ENCODE data around the gene PTPRZ1.

Gene PTPRZ1

DNA sequence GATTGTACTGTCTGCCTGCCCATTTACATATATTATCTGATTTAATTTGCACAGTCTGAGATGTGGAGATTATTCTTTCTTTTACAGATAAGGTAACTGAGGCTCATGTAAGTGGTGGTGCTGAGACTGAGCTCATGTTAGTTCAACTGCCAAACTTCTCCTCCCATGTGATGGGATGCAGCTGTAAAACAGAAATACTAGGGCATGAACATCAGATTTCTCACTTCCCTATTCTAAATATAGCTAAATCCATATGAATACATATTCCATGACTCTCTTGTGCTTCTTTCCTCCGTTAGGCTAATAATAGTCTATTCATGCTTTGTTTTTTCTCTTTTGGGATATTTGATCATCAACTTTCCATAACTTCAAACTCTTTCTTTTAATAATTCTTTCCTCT, 84.7 kb downstream of the PTPRZ1 start:
- DNase-seq = no peak

DNA sequence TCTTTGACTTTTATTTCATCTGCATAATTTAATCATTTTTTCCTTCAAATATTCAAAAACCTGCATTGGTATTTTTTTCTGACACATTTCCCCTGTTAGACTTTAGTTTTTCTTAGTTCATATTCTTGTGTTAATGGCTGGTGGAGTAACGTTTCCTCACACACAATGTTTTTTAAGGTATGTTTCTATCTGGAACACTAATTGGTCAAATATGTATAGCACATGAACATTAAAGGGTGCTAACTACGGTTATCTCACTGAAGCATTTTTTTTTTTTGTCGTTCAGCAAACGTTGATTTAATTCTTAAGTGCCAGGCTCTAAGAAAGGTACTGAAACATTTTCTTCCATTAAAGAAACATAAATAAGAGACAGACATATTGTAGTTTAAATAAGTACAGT, 87.7 kb downstream of the PTPRZ1 start:
- no peak for DNase-seq

DNA sequence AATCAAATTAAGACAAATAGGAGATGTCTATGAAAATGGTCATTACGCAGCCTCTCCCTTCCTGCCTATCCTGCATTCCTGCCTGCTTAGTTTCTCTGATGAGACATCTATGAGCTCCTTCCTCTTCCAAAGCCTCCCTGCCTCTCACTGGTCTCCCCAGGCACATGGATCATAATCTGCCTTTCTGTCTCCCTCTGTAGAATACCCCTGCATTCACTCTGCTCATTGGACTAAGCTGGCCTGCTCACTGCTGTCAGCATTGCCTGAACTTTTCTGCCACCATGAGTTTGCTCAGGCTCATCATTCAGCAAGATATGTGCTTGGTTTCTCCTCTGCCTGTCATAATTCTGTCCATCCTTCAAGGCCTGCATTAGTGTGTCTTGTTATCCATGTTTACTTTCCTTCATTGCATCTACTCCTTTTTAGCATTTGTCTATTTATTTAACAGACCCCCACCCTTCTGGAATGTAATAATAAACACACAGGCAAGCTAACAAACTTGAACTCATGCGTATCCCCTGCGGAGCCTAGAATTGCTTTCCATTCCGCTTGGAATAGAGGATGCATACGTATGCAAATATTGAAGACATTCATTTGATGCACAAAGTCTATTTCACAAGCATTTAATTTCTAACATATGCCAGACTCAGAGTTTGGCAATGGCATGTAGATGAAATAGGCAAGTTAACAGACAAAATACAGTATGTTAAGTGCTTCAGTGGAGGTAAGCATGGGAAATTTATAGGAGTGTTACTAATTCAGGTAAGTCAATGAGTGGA, 88.3 kb downstream of the PTPRZ1 start:
- DNase-seq = no peak

DNA sequence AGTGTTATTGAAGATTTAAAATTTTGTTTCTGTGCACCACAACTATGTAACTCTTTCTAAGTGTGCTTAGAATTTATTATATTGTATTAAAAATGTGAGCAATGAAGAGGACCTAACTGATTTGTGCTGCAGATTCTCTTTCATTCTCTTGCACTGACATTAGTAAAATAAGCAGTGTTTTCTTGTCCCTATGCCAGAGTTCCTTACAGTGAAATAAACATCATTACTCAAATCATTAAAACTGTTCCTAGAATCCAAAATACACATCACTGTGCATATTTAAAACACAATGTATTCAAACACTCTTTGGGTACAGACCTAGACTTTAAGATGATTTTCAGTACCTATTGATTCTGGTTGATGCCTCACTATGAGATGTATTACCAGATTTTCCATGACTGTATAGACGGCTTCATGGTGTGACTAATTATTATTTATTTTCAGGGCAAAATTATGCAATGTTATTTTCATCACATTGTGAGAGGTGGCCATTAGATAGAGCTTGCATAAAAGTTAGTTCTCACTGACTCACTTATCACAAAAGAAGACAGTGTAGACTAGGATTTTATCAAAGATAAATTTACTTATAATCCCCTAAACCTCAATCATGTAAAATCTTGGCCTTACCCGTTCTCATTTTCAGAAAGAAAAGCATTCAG, 93.4 kb downstream of the PTPRZ1 start:
- DNase-seq = no peak

DNA sequence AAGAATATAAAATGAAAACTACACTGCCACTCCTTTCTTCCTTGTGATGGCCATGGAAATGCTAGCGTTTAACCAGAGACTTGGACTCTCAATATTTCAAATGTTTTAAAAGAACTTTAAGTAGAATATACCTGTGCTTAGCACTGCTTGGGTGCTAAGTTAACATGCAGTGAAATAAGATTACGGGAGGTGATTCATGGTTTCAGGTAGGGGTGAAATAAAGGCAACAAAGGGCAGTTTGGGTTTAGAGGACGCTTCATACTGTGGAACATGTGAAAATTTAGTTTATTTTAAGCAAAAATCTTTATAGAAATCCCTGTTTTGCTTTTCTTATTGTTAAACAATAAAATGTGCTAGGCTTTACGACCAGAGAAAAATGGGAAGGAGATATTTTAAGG, 94.0 kb downstream of the PTPRZ1 start:
- DNase-seq = no peak

DNA sequence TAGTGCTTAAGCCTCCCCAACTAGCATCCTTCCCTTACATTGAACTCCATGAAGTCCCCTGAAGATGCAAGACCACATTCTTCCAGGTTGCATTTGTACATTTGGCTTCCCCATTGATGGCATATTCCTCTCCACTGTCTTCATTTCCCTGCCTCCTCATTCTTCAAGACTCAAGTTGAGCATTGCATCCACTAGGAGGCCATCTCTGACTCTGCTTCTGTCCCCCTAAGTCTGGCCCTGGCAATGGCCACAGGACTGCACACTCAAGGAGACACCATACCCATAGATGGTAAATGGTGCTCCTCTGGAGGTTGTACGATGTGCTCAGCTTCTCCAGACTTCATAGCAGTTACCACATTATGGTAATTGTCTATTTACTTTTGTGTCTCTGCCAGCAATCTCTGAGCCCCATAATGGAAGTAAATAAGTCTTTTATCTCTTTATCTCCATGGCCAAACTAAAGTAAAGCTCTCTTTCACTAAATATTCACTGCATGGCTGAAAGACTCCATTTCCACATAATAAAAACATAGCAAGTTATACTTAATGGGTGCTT, 112.6 kb downstream of the PTPRZ1 start:
- no peak for DNase-seq

DNA sequence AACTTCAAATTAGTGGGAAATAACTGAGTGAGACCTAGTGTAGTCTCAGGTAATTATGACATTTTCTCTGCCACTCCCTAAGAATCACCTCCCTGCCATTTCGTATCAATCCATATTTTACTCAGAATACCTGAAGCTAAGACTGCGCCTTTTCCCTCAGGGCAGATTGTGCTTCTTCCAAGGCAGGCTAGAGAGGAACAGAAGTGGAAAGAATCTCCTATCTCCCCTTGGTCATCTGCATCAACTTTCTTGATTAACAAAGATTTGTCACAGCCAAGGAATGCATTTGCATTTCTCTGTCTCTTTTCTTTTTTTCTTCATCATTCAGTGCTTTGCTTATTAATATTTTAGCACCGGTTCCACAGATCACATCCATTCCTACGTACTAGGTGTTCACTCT, 119.1 kb downstream of the PTPRZ1 start:
- no peak for DNase-seq

DNA sequence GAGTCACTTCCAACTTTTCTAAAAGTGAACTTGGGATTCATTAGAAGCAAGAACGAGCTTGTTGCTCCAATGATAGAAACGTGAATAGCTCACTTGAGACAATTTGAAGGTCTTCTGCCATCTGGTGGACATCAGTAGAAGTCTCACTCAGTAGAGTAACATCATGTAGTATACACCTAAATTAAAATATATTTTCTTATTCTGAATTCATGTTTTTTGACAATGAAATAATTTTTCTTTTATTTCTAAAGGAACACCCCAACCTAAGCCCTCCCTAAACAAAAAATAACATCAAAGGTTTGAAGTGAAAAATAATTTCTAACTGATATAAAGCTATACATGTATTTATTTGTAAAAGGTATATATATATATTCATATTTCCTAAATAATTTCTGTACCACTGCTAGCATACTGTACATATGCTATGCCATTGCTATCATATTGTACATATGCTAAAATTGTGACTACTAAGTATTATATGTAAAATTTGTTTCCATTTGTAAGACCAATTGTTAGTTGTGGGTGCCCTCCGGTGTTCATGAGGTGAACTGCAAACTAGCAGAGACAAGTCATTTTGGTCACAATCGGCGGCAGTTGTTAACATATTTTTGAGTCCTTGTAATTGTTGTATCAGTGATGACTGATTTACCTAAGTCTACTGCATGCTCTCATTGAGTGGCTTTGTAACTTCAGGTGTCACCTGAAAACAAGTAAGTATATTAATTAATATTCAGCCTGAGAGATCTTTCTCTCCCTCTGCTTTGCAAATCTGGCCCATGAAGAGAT, 121.9 kb downstream of the PTPRZ1 start:
- DNase-seq = no peak

DNA sequence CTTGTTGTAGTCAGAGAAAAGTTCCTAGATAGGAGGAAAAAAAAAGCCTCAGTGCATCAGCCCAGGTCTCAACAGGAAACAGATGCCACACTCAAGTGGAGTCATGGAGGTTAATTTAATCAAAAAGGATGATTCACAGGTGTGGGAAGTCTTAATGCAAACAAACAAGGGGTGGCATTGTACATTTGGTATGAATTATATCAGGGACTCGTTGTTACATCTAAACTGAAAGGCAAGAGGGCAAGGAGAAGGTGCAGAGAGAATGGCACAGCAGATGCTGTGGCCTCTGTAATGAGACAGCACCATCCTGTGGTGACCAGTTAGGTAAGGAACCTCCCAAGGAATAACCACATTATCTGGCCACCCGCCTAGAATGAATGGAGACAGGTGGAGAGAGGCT, 133.7 kb downstream of the PTPRZ1 start:
- no peak for DNase-seq

DNA sequence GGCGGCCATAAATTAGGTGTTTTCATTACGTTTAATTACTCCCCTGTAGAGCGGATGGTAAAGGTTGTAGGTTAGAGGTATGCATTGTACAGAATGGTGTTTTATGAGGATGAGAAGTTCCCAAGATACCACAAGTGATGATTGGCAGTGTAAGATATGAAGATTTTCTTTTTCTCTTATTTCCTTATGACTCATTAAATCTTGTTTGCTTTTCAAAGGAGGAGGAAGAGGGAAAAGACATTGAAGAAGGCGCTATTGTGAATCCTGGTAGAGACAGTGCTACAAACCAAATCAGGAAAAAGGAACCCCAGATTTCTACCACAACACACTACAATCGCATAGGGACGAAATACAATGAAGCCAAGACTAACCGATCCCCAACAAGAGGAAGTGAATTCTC, 137.2 kb downstream of the PTPRZ1 start:
- DNase-seq = no peak

DNA sequence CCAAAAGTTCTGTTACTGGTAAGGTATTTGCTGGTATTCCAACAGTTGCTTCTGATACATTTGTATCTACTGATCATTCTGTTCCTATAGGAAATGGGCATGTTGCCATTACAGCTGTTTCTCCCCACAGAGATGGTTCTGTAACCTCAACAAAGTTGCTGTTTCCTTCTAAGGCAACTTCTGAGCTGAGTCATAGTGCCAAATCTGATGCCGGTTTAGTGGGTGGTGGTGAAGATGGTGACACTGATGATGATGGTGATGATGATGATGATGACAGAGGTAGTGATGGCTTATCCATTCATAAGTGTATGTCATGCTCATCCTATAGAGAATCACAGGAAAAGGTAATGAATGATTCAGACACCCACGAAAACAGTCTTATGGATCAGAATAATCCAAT, 140.1 kb downstream of the PTPRZ1 start:
- no peak for DNase-seq

DNA sequence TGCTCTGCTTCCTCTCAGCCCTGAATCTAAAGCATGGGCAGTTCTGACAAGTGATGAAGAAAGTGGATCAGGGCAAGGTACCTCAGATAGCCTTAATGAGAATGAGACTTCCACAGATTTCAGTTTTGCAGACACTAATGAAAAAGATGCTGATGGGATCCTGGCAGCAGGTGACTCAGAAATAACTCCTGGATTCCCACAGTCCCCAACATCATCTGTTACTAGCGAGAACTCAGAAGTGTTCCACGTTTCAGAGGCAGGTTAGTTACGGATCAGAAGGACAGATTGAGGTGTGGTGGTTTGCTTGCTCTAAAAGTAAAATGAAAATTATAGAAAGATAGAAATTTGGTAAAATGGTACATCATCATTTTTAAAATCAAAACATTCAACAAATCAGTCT, 140.7 kb downstream of the PTPRZ1 start:
- DNase-seq = no peak

DNA sequence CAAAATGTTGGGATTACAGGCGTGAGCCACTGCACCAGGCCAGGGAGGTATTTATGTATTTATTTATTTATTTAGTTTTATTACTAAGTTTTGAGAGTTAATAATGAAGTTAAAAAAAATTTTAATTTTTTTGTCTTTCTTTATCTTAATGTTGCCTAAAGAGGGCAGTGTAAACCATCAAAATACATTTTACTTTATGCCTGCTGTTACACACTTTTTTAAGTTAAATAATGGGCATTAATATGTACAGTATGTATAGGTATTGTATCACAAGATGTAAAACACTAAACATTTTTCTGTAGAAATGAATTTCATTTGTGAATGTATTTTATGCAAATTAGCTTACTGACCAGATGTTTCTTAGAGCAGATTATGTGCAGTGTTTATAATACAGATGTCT, 141.7 kb downstream of the PTPRZ1 start:
- DNase-seq = no peak

DNA sequence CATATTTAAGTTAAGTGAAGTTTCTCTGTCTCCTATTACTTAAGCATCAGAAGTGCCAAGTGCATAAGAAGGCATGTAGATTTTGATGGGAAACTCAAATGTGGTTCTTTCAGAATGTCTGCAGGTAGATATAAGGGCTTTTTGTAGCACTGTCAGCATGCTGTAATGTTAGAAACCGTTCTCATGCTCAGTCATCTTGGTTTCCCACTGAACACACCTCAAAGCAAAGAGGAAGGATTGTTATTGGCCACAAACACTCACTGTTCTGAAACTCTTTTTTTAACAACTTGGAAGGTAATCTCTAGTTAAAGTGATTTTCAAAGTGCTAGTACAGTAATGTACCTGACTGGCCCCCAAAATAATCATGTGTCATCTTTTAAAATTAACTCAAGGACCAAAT, 145.1 kb downstream of the PTPRZ1 start:
- no peak for DNase-seq

DNA sequence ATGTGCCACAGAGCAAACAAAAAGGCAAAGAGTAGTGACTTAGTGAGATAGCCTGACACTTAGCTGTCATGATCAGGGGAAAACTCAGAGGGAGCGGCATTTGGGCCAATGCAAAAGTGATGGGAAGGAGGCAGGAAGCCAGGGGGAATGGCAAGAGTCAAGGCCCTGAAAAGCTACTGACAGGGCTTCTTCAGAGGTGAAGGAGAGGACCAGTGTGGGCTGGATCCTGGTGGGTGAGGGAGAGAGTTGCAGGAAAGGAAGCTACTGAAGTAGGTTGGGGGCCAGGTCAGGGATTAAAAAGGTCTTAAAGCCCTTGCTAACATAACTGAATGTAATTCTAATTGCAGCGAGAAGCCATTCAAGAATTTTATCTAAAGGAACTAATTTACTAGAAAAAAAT, 154.1 kb downstream of the PTPRZ1 start:
- DNase-seq = no peak

DNA sequence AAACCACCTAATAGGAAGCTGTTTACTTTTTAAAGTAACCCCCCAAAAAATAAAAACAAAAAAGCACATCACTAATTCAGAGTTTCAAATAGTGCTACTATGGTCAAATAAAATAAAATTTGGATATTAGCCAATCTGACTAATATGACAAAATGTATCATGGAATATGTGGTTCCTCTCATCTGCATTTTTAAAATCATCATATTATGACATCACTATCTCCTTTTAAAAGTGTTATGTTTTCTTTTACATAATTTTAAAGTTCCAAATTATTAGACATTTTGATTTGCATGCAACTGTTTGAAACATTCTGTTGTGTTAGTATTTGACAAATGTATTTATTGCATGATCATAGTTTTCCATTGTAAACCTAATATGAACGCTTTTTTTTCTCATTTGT, 160.7 kb downstream of the PTPRZ1 start:
- DNase-seq = no peak

DNA sequence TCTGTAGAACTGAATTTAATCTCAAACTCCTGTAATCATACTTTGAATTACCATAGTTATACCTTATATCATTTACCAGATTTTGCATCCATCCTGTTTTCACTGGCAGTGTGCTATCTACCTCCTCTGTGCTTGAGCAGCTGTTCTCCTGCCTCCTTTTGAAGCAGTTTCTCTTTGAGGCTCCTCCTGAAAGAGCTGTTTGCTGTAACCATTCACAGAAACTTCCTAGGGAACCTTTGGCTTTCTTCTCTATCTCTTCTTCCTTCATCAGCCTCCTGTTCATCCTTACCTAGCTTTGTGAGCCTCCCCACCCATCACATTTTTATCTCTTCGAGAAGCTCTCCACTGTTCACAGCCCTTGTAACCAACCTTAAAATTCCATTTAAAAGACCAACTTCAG, 162.9 kb downstream of the PTPRZ1 start:
- no peak for DNase-seq

DNA sequence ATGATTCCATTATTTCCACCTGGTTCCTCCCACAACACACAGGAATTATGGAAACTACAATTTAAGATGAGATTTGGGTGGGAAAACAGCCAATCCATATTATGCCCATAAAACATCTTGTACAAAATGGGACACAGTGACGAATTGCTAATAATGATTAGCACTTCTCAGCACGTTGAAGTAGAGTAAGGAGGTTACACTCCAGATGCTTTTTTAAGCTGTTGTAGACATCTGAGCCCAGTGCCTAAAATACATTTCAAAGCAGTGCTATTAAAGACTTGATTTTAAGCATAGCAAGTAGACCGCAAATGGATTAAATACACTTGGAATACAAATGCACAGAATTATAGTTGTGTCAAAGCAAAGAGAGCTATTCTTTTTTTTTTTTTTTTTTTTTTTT, 165.2 kb downstream of the PTPRZ1 start:
- DNase-seq = no peak

DNA sequence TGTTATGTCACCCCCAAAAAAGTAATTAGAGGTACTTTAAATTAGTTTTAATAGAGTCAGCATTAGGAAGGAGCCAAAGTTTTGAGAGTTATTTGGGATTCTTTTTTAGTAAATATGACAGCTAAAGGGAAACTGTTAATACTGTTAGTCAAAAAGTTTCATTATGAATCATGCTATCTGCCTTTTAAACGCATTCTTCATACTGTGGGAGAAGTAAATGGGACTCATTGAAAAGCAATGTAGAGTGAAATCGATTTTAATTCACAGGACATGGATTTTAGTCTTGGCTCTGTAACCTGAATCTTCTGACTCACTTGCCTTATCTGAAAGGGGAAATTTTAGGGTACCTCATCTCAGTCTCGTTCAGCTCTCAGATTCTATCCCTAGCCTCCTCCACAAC, 165.9 kb downstream of the PTPRZ1 start:
- no peak for DNase-seq

DNA sequence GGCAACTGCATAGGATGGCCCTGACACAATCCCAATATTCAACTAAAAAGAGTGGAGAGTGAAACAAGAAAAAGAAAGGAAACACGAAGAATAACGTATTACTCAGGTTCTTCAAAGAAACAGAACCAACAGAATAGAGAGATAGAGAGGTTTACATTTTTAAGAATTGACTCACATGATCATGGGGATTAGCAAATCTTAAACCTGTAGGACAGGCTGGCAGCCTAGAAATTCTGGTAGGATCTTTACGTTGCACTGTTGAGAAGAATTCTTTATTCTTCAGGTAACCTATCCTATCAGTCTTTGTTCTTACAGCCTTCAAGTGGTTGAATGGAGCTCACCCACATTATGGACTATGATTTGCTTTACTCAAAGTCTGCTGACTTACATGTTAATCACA, 167.2 kb downstream of the PTPRZ1 start:
- no peak for DNase-seq

DNA sequence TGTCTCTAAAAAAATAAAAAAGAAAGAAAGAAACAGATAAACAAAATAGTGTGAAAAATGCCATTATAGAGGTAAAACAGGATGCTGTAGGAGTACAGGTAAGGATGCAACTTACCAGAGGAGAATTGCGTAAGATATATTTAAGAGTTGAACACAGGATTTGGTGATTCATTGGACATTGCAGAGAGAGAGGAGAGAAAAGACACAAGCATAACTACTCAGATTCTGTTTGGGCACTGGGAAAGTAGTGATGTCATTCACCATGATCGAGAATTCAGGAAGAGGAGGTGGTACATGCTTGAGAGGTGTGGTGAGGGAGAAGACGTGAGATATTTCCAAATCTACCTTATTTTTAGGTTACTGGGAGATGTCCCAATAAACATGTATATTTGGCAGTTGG, 173.4 kb downstream of the PTPRZ1 start:
- no peak for DNase-seq

DNA sequence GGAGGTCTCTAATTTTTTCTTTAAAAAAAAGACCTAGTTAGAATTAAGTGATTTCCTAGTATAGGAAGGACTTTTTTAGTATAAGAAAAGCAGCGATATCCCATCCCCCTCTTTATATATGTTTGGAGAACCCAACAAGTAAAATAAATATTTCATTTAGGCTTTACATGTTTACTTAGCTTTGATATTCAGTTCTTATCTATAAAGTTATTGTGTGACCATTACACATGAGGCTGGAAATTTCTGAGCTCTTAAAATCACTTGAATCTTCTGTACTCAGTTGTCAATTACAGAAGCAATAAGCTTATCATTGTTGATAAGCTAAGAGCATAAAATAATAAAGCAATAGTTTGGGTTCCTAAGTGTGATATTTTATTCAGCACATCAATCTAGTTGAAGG, 181.4 kb downstream of the PTPRZ1 start:
- no peak for DNase-seq

DNA sequence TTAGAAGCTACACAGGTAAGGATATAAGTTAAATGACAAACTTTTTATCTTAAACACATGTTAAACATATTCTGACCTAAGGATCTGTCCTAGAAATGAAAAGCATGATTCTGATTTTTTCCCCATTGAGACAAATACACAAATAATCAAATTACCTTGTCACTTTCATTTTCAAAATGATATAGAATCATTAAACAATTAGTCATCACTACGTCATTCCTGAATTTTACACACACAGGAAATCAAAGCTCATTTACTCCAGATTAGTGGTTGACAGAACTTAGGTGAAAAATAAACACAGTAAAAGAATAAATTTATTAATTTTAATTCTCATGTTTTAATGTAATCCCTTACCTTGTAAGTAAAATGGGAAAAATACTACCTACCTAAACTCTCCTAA, 182.1 kb downstream of the PTPRZ1 start:
- no peak for DNase-seq

DNA sequence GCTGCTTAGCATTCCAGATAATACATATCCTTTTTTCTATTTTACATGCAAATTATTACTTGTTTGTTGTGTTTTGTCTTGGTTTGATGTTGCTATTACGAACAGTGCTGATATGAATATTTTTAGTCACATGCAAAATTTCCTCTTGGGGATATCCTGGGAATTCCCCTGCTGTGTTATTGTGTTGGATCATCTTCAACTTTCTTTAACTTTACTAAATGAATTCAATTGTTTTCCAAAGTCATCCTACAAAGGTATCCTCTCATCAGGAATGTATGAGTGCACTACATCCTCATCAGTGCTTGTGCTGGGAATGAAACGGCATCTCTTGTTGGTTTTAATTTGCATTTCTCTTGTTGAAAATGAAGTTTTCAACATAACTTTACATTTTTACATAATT, 184.0 kb downstream of the PTPRZ1 start:
- no peak for DNase-seq
